AG20443 (cell line): Measurements from ENCODE around the gene PCBP3.
"Not testable (repeated sequence)": the region's sequence is repeated elsewhere in the genome, so short reads cannot be mapped to it uniquely, and the experiment has no call there.

ENCODE experiments used
- DNase-seq: peaks from one replicate; pipeline ENCODE4 v3.0.0; 2012; ENCODE audit warnings: low spot score, mixed read lengths

Gene PCBP3

GRCh38 chr21:45678790-45679189 lies 35.3 kb downstream of the PCBP3 start:
- DNase-seq = not testable (repeated sequence)

GRCh38 chr21:45680215-45680614 lies 36.7 kb downstream of the PCBP3 start:
- no peak for DNase-seq

- no peak for DNase-seq
These were observed 51.6 kb downstream of the PCBP3 start for GRCh38 chr21:45695086-45695485.

DNA sequence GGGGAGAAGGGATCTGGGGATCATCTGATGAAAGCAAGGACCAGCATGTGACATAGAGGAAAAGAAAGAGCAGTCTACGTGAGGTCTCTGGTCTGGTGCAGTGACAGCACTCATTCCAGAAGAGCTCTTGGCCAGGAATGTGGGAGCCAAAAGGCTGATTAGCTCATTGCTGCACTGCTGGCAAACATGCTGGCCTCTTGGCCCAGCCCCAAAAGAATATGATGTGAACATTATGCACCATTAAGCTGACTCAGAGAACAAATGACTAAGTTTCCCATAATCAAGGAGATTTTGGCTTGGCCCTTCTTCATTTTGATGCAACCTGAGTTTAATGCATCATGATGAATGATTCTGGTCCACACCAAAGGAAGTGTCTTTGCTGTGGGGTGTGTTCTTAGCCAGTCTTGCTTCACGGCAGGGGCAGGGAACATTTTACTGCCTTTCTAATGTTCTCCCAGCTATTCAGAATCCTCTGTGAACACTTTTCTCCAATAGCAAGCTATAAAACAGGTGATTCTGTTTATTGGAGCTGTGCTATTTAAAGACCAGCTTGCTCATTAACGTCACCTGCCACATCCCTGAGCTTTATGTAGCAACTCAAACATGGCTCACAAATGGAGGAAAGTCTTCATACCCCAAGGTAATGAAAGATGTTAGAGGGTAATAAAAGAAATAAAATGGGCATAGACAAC lies 55.1 kb downstream of the PCBP3 start:
- DNase-seq = peak; percentile 75

DNA sequence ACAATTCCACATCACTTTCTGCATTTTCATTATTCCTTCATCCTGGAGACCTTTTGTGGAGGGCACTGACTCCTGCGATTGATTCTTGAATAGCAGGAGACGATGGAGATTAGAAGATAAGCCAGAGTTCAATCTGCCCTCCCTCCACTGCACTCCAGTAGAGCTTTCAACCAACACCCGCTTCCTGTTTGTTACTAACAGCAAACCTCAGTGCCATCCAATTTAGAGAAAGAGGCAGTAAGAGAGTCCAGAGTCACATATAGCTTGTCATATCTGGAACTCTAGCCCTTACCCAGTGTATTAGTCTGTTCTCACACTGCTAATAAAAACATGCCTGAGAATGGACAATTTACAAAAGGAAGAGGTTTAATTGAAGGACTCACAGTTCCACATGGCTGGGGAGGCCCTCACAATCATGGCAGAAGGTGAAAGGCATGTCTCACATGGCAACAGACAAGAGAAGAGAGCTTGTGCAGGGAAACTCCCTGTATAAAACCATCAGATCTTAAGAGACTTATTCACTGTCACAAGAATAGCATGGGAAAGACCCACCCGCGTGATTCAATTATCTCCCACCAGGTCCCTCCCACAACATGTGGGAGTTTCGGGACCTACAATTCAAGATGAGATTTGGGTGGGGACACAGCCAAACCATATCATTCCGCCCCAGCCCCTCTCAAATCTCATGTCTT lies 55.9 kb downstream of the PCBP3 start:
- DNase-seq = no peak

DNA sequence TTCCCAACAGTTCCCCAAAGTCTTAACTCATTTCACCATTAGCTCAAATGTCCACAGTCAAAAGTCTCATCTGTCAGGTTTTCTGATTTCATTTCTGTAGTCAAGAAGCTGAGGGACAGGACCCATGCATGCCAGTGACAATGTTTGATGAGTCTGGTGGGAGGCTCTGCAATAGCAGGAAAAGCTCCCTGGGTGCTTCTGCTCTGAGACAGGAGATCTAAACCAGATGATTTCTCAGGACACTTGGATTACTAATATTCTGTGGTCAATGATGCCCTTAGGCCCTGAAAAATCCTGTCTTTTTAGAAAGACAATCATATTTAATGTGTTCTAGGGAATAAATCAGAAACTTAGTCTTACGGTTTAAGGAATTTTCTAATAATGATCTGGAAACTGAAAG lies 56.4 kb downstream of the PCBP3 start:
- no peak for DNase-seq

DNA sequence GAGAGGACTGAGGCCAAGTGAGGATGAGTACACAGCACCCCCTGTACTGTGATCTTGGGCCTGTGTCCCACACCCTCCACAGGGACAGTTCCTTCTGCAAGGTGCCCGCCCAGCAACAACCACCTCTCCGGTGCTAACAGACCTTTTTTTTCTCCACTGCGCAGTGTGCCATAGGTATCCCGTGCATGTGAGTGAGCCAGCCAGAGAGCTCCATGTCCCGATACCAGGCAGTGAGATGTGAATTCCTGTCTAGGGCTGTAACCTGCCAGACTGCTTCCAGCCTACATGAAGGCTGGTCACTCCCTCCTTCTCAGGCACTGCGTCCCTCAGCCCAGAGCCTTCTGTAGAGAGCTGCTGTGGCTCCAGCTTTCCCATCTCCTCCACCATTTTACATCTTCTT lies 56.9 kb downstream of the PCBP3 start:
- DNase-seq = no peak

- DNase-seq = no peak
These were observed 61.0 kb downstream of the PCBP3 start for GRCh38 chr21:45704311-45705108.

- DNase-seq = no peak
These were observed 62.8 kb downstream of the PCBP3 start for GRCh38 chr21:45706299-45706698.

DNA sequence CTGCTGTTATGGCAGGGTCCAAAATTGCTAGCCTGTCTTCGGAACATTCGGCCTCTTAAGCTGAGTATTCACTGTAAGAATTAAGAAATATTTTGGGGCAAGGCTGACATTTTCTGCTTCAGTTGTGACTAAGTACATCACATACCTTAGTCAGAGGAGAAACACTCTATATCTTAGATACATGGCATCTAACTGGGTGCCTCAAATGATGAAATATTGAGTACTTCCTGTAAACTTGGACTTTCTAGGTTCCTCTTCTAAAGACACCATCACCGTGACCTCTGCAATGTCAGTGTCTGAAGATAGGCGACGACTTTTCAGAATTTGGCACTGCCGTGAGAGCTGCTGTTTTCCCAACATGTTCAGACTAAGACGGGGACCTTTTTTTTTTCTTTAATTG lies 65.6 kb downstream of the PCBP3 start:
- DNase-seq = no peak

GRCh38 chr21:45709696-45710268 lies 66.3 kb downstream of the PCBP3 start:
- no peak for DNase-seq

GRCh38 chr21:45710306-45710705 lies 66.8 kb downstream of the PCBP3 start:
- DNase-seq = not testable (repeated sequence)

- no peak for DNase-seq
These were observed 70.1 kb downstream of the PCBP3 start for GRCh38 chr21:45713613-45714012.

- DNase-seq = no peak
These were observed 71.9 kb downstream of the PCBP3 start for GRCh38 chr21:45715441-45715840.

- no peak for DNase-seq
These were observed 74.9 kb downstream of the PCBP3 start for GRCh38 chr21:45718413-45718812.

DNA sequence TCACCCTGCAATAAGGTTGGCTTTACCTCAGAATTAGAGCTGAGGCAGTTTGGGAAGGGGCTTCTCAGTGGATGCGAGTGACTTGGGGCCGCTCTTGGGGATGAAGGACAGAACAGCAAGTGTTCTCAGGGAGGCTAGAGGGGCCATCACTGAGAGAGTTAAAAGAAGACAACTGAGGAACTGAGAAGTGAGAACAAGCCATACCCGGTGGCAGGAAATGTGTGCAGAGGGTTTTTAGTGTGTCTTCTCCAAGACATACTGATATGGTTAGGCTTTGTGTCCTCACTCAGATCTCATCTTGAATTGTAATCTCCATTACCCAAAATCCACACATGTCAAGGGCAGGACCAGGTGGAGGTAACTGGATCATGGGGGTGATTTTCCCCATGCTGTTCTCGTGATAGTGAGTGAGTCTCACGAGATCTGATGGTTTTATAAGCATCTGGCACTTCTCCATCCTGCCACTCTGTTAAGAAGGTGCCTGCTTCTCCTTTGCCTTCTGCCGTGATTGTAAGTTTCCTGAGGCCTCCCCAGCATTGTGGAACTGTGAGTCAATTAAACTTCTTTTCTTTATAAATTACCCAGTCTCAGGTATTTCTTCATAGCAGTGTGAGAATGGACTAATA lies 75.8 kb downstream of the PCBP3 start:
- DNase-seq = no peak

DNA sequence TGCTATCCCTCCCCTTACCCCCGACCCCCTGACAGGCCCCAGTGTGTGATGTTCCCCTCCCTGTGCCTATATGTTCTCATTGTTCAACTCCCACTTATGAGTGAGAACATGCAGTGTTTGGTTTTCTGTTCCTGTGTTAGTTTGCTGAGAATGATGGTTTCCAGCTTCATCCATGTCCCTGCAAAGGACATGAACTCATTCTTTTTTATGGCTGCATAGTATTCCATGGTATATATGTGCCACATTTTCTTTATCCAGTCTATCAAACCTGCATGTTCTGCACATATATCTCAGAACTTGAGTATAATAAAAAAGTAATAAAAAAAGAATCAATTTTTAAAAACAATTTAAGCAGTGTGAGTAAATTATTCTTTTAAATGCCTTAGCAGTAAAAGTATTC lies 76.7 kb downstream of the PCBP3 start:
- not testable (repeated sequence) for DNase-seq

- DNase-seq = no peak
These were observed 78.1 kb downstream of the PCBP3 start for GRCh38 chr21:45721671-45722070.

GRCh38 chr21:45723049-45723958 lies 79.8 kb downstream of the PCBP3 start:
- no peak for DNase-seq

GRCh38 chr21:45724345-45724961 lies 80.9 kb downstream of the PCBP3 start:
- no peak for DNase-seq
